GM19452 (cell line): ENCODE results near the gene TTC39B.
A peak's percentile ranks its signal among the peaks of the same experiment; 100 is the strongest.

ENCODE experiments used
- ATAC-seq: cut with Tn5 transposase; IDR thresholded peaks from one replicate; pipeline ENCODE4 v1.9.1; 2021; ENCODE audit not compliant: unreplicated experiment

TTC39B gene

GRCh38 chr9:15138357-15138686 is 168.7 kb downstream of the TTC39B start:
- ATAC-seq, result no peak

GRCh38 chr9:15137658-15138356 is 169.2 kb downstream of the TTC39B start:
- no peak for ATAC-seq

- ATAC-seq, result no peak
Observed at GRCh38 chr9:15137089-15137488, 169.9 kb downstream of the TTC39B start.

- no peak for ATAC-seq
Observed at GRCh38 chr9:15136646-15137045, 170.4 kb downstream of the TTC39B start.

- ATAC-seq, result peak; percentile 85
Observed at GRCh38 chr9:15135164-15135792, 171.7 kb downstream of the TTC39B start.

GRCh38 chr9:15133488-15133887 is 173.5 kb downstream of the TTC39B start:
- ATAC-seq, result no peak

- ATAC-seq, result no peak
Observed at GRCh38 chr9:15132091-15132490, 174.9 kb downstream of the TTC39B start.

GRCh38 chr9:15131094-15131493 is 175.9 kb downstream of the TTC39B start:
- ATAC-seq, result no peak

GRCh38 chr9:15127831-15128230 is 179.2 kb downstream of the TTC39B start:
- no peak for ATAC-seq

- ATAC-seq, result no peak
Observed at GRCh38 chr9:15121630-15122029, 185.4 kb downstream of the TTC39B start.

- ATAC-seq, result no peak
Observed at GRCh38 chr9:15116130-15116580, 190.9 kb downstream of the TTC39B start.

- ATAC-seq, result no peak
Observed at GRCh38 chr9:15115702-15116101, 191.3 kb downstream of the TTC39B start.

GRCh38 chr9:15115041-15115440 is 192.0 kb downstream of the TTC39B start:
- ATAC-seq, result no peak
